Bronchial epithelial cell (primary cell): ENCODE measurements around the gene OGFOD3. TPM values are rescaled to one million over a fixed set of nuclear protein-coding genes. Genes with fewer than 3 reads are reported as not detected.

Source experiments
- DNase-seq: peaks from one replicate; pipeline ENCODE4 v3.0.0-alpha.2; 2010; ENCODE audit warnings: low read depth
- FAIRE-seq: peaks from 2 replicates; lab custom pipeline; 2011; peaks lifted over from hg19 to GRCh38; lab: Jason Lieb, UNC
- H3K27me3 ChIP-seq: 2 replicates; pipeline ENCODE4 v1.5.1; 2011; ENCODE audit warnings: low read length; ENCODE audit not compliant: control insufficient read depth, insufficient read depth
- H3K36me3 ChIP-seq: 2 replicates; pipeline ENCODE4 v1.5.1; 2011; ENCODE audit warnings: low read length; ENCODE audit not compliant: control insufficient read depth, insufficient read depth
- H3K4me3 ChIP-seq: 2 replicates; pipeline ENCODE4 v1.5.1; 2011; ENCODE audit warnings: mild to moderate bottlenecking, low read depth, low read length, control low read depth
- total RNA-seq: library from RNA; depleted of rRNA; stranded (reverse); fragments of >200 nt; gene quantifications from 2 replicates; pipeline ENCODE4 v1.2.1, GENCODE V29; 2014
- TF ChIP-seq, protein P1 (sequence below): IDR thresholded peaks from 2 replicates; pipeline ENCODE4 v1.5.1; 2011; ENCODE audit warnings: mild to moderate bottlenecking, moderate library complexity, low read length, control low read depth, inconsistent platforms; ENCODE audit not compliant: insufficient read depth, severe bottlenecking

Gene OGFOD3
- total RNA-seq, 1 donor from 2014 or later = 25.0 TPM

GRCh38 chr17:82402865-82403264, 15.5 kb downstream of the OGFOD3 start:
- Histone ChIP-seq H3K36me3 (peaks cover 11% of the 10 kb centered on the region), H3K27me3 (no peaks in the 10 kb centered on the region), H3K4me3 (no peak overlapping the region)
- FAIRE-seq (no peak), DNase-seq (no peak)
- TF ChIP-seq, protein P1, sequence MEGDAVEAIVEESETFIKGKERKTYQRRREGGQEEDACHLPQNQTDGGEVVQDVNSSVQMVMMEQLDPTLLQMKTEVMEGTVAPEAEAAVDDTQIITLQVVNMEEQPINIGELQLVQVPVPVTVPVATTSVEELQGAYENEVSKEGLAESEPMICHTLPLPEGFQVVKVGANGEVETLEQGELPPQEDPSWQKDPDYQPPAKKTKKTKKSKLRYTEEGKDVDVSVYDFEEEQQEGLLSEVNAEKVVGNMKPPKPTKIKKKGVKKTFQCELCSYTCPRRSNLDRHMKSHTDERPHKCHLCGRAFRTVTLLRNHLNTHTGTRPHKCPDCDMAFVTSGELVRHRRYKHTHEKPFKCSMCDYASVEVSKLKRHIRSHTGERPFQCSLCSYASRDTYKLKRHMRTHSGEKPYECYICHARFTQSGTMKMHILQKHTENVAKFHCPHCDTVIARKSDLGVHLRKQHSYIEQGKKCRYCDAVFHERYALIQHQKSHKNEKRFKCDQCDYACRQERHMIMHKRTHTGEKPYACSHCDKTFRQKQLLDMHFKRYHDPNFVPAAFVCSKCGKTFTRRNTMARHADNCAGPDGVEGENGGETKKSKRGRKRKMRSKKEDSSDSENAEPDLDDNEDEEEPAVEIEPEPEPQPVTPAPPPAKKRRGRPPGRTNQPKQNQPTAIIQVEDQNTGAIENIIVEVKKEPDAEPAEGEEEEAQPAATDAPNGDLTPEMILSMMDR = no peak

DNA sequence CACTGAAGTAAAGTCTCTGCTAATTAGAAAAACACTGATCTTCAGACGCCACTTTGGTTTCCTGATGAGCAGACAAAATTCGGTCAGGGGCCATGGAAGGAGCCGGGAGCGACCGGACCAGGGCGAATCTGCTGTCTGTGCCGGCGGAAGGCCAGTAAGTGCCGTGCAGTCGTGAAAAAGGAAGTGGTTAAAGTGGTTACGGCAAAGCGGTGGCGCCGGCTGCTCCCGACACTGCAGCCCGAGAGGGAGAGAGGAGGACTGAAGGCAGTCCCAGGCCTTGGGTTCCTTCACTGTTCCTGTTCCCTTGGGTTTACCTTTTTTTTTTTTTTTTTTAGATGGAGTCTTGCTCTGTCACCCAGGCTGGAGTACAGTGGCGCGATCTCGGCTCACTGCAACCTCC, 17.6 kb downstream of the OGFOD3 start:
- DNase-seq (no peak), FAIRE-seq (no peak)
- no peak overlapping the region for H3K4me3 ChIP-seq
- no peaks in the 10 kb centered on the region for H3K27me3 ChIP-seq
- H3K36me3 ChIP-seq = peaks cover 9% of the 10 kb centered on the region
- TF ChIP-seq, protein P1 = no peak

DNA sequence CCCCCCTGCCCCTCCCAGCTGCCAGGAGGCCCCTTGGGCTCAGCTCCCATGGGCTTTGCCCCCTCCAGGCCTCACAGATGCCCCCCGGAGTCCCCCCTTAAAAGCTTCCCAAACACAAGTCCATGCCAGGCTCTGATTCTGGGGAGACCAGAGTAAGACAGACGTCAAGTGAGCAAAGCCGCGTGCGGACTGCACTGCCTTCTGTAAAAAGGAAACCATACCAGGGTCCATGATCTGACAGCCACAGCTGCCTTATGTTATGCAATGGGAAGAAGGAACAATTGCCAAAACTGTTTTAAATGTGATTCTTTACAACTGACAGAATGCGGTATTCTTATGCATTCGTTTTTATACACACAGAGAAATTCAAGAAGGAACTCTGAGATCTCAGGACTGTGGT, 18.2 kb downstream of the OGFOD3 start:
- H3K36me3 ChIP-seq = peaks cover 9% of the 10 kb centered on the region
- FAIRE-seq (no peak), DNase-seq (no peak)
- no peaks in the 10 kb centered on the region for H3K27me3 ChIP-seq
- H3K4me3 ChIP-seq = no peak overlapping the region
- TF ChIP-seq, protein P1 = no peak

- H3K4me3 ChIP-seq = no peak overlapping the region
- no peaks in the 10 kb centered on the region for H3K27me3 ChIP-seq
- DNase-seq = no peak
- H3K36me3 ChIP-seq = peaks cover 9% of the 10 kb centered on the region
- TF ChIP-seq, protein P1 = no peak
- no peak for FAIRE-seq
Measured at GRCh38 chr17:82399601-82400101, 18.7 kb downstream of the OGFOD3 start.

DNA sequence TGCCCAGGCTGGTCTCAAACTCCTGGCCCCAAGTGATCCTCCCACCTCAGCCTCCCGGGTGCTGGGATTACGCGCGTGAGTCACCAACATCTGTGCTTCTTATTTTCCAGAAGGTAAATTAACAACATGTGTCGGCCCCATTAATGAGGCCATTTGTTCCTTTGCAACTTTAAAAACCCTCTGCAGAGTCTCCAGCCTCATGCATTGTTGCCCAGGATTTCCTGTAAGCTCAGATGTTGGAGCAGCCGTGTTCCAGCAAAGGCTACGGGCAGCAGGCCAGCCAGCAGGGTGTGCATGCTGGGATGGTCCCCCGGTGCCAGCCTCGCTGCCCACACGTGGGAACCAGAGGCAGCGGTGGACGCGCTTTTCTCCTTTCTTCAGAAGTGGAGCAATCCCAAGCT, 19.3 kb downstream of the OGFOD3 start:
- Histone ChIP-seq H3K36me3 (peaks cover 11% of the 10 kb centered on the region), H3K27me3 (no peaks in the 10 kb centered on the region), H3K4me3 (no peak overlapping the region)
- no peak for FAIRE-seq
- TF ChIP-seq, protein P1 = no peak
- DNase-seq = no peak
